ENCODE data around the gene AGMO. TPM values are rescaled to one million over a fixed set of nuclear protein-coding genes. Genes with fewer than 3 reads are reported as not detected.

Gene AGMO
- 0.22 and 0.38 TPM in 2 replicates for total RNA-seq (2021; fragmentation: NEBNext Ultra II Directional; extraction: Animal tissue kit (Norgen Biotek cat#: 25700))
- polyA plus RNA-seq (2011; rRNA removed), result 0.22 and 0.45 TPM in 2 replicates
- 0.16 TPM for polyA plus RNA-seq (2011; cell fraction: cytosol; rRNA removed)
- 0.14 TPM for polyA plus RNA-seq (2011; cell fraction: nucleus; rRNA removed)
- polyA plus RNA-seq (2012, experiment 1 of 2), result 0.13 to 0.36 TPM (median 0.23 TPM) in 4 replicates
- 0.08 TPM for polyA plus RNA-seq (2012, experiment 2 of 2)
- 0.18 TPM for polyA plus RNA-seq (2013, experiment 1 of 2)
- 0.15 TPM for polyA plus RNA-seq (2013, experiment 2 of 2)
- polyA minus RNA-seq (2011; rRNA and poly(A)+ RNA removed), result 1.4 and 1.9 TPM in 2 replicates
- not detected for polyA minus RNA-seq (2011; cell fraction: cytosol; rRNA and poly(A)+ RNA removed)
- polyA minus RNA-seq (2011; cell fraction: nucleus; rRNA and poly(A)+ RNA removed), result 4.6 TPM
- long read RNA-seq, experiment 1, result 0 reads
- long read RNA-seq, experiment 2, result 0 reads

DNA sequence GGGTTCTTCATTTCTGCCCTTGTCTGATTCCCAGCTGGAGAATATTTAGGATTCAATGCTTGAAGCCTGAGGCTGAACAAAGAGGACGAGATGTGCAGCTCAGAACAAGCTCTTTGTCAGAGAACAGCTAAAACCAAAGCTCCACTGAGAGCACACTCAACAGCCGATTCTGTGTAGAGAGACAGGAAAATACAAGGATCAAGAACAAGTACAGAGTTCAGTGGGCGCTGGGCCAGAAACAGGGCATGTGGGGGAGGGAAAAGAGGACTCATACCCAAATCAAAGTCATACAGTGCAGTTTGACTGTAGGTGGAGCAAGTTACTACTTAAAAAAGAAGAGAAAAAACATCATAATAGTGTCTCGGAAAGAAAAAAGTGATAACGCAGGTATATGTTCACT lies at the start of gene AGMO:
AGMO (minus strand) TSS at position 181 of the 400 bp plus-strand sequence.
- FAIRE-seq (no peak), DNase-seq (ENCODE audit: low read depth in 1 of 2, low spot score in 2 of 2) (no peak)
- Histone ChIP-seq H3K4ac (replicated peaks; ENCODE audit: insufficient read length, low read depth, low read length) (no peak within 1 kb of the TSS), H3K27me3 (replicated peaks in 1 of 4; ENCODE audit: control insufficient read depth in 3 of 4, extremely low read depth in 1 of 4, insufficient read depth in 3 of 4, low read length in 3 of 4) (no peaks in the 10 kb centered on the region), H2BK12ac (ENCODE audit: low read depth, low read length) (no peak within 1 kb of the TSS), H3K27ac (ENCODE audit: low read depth, low read length) (no peak within 1 kb of the TSS), H3K18ac (ENCODE audit: extremely low read depth, low read length) (no peak within 1 kb of the TSS), H3K14ac (ENCODE audit: insufficient read length) (no peak within 1 kb of the TSS), H3K79me1 (ENCODE audit: low read depth, low read length) (no peaks in the 10 kb centered on the region), H2BK15ac (ENCODE audit: low read length) (no peak within 1 kb of the TSS), H3K4me1 (replicated peaks in 1 of 4; ENCODE audit: control insufficient read depth in 3 of 4, insufficient read depth in 4 of 4, low read length in 3 of 4) (peaks cover 0 to 4% (median 0%) of the 10 kb centered on the region in 4 experiments; a peak in 1 of 7 replicates), H2BK20ac (ENCODE audit: low read length) (no peak within 1 kb of the TSS), H3K36me3 (ENCODE audit: control insufficient read depth in 2 of 4, insufficient read depth in 4 of 4, low read length in 3 of 4) (no peaks in the 10 kb centered on the region), H2BK5ac (ENCODE audit: low read depth, low read length) (no peak within 1 kb of the TSS), H3K9me3 (ENCODE audit: insufficient read depth in 2 of 2, low read depth in 1 of 2, low read length in 1 of 2) (no peaks in the 10 kb centered on the region), H4K8ac (ENCODE audit: extremely low read depth, insufficient read depth, low read length) (no peak within 1 kb of the TSS), H3K56ac (replicated peaks; ENCODE audit: insufficient read length, low read depth, low read length) (no peak within 1 kb of the TSS), H3K4me2 (ENCODE audit: insufficient read depth in 1 of 2, low read depth in 2 of 2, low read length in 2 of 2) (no peak within 1 kb of the TSS), H4K91ac (replicated peaks; ENCODE audit: insufficient read length, low read length) (no peak within 1 kb of the TSS), H3K23ac (ENCODE audit: insufficient read length) (no peak within 1 kb of the TSS), H3K4me3 (ENCODE audit: extremely low read depth in 1 of 4, insufficient read depth in 2 of 4, low read depth in 3 of 4, low read length in 4 of 4) (no peak within 1 kb of the TSS), H4K5ac (ENCODE audit: insufficient read length, low read depth, low read length) (no peak within 1 kb of the TSS), H2AFZ (ENCODE audit: low read length) (peak within 1 kb of the TSS; percentile 67; the same call in 1 of the 2 replicates), H3K23me2 (ENCODE audit: low read depth, low read length) (no peaks in the 10 kb centered on the region), H3K79me2 (ENCODE audit: control insufficient read depth in 1 of 2, insufficient read depth in 2 of 2, low read length in 2 of 2) (no peaks in the 10 kb centered on the region), H2AK5ac (ENCODE audit: low read depth, low read length) (no peak within 1 kb of the TSS), H2BK120ac (replicated peaks; ENCODE audit: low read depth, low read length) (no peak within 1 kb of the TSS), H4K20me1 (replicated peaks in 1 of 2; ENCODE audit: control insufficient read depth in 1 of 2, insufficient read depth in 2 of 2, low read length in 2 of 2) (no peaks in the 10 kb centered on the region), H3K9ac (replicated peaks in 1 of 4; ENCODE audit: extremely low read depth in 1 of 4, low read depth in 3 of 4, low read length in 3 of 4) (no peak within 1 kb of the TSS)
- CTCF ChIA-PET (ENCODE audit: partially characterized antibody), result interaction anchor here (0.7 to 1.0 kb wide), 2 partner anchors 332 to 674 kb away, joined by 3 to 4 read pairs; no protein-coding TSS in a partner anchor
- WGBS, 2 experiments (ENCODE audit: extremely low coverage in 1 of 2, insufficient coverage in 1 of 2, insufficient read length in 1 of 2, insufficient replicate concordance in 2 of 2, low coverage in 1 of 2, low lambda C conversion rate in 2 of 2, missing lambda C conversion rate in 1 of 2), result 78% methylated on average over 5 of the region's 5 CpGs; no CpG with 5 or more reads in 1 of the 2 experiments
- POLR2A ChIA-PET (ENCODE audit: partially characterized antibody), result interaction anchor here (0.7 kb wide), 1 partner anchor 10 kb away, joined by 3 read pairs; no protein-coding TSS in a partner anchor
- TF ChIP-seq SUZ12 (IDR thresholded peaks at IDR 0.05; ENCODE audit: low read length) (no peak), BACH1 (IDR thresholded peaks at IDR 0.05; ENCODE audit: low read length) (no peak), CEBPB (IDR thresholded peaks at IDR 0.05; ENCODE audit: low read depth, low read length) (no peak), BCL11A (IDR thresholded peaks at IDR 0.05; ENCODE audit: low read depth in 2 of 2, low read length in 2 of 2) (no peak), GTF2F1 (IDR thresholded peaks at IDR 0.05; ENCODE audit: borderline replicate concordance, low read depth, low read length) (no peak), TAF1 (IDR thresholded peaks at IDR 0.05; ENCODE audit: low read depth, low read length) (no peak), EGR1 (IDR thresholded peaks at IDR 0.05; ENCODE audit: borderline replicate concordance, low read depth, low read length) (no peak), RBBP5 (IDR thresholded peaks at IDR 0.05; ENCODE audit: borderline replicate concordance, low read depth, low read length) (no peak), MAFK (IDR thresholded peaks at IDR 0.05; ENCODE audit: low read depth, low read length) (no peak), POLR2AphosphoS5 (IDR thresholded peaks at IDR 0.05; ENCODE audit: low read depth, low read length) (no peak), RAD21 (IDR thresholded peaks at IDR 0.05 in 1 of 2, conservative IDR thresholded peaks at IDR 0.05 in 1 of 2; ENCODE audit: low read depth in 2 of 2, low read length in 2 of 2) (no peak), ZNF274 (IDR thresholded peaks at IDR 0.05; ENCODE audit: borderline replicate concordance, extremely low read depth, low read length) (no peak), SIN3A (conservative IDR thresholded peaks at IDR 0.05 in 1 of 2, IDR thresholded peaks at IDR 0.05 in 1 of 2; ENCODE audit: low read depth in 1 of 2, low read length in 2 of 2) (no peak)
